Measurements from ENCODE around the gene MAST4.

GRCh38 chr5:66647146-66647856 is 51.1 kb downstream of the MAST4 start:
- TF ChIP-seq CTCF (IDR thresholded peaks at IDR 0.05; ENCODE audit: low read length) (no peak), EZH2 (optimal IDR thresholded peaks at IDR 0.05; ENCODE audit: low read depth, low read length) (no peak)

Data from MM.1S (cell line).